GM18909 (cell line): ENCODE data around the gene HDHD2.
"Not testable (repeated sequence)": the region's sequence is repeated elsewhere in the genome, so short reads cannot be mapped to it uniquely, and the experiment has no call there.

Source experiments
- ATAC-seq: cut with Tn5 transposase; IDR thresholded peaks from one replicate; pipeline ENCODE4 v1.9.1; 2021; ENCODE audit warnings: mild to moderate bottlenecking; ENCODE audit not compliant: unreplicated experiment, poor library complexity

Gene HDHD2, protein sequence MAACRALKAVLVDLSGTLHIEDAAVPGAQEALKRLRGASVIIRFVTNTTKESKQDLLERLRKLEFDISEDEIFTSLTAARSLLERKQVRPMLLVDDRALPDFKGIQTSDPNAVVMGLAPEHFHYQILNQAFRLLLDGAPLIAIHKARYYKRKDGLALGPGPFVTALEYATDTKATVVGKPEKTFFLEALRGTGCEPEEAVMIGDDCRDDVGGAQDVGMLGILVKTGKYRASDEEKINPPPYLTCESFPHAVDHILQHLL

DNA sequence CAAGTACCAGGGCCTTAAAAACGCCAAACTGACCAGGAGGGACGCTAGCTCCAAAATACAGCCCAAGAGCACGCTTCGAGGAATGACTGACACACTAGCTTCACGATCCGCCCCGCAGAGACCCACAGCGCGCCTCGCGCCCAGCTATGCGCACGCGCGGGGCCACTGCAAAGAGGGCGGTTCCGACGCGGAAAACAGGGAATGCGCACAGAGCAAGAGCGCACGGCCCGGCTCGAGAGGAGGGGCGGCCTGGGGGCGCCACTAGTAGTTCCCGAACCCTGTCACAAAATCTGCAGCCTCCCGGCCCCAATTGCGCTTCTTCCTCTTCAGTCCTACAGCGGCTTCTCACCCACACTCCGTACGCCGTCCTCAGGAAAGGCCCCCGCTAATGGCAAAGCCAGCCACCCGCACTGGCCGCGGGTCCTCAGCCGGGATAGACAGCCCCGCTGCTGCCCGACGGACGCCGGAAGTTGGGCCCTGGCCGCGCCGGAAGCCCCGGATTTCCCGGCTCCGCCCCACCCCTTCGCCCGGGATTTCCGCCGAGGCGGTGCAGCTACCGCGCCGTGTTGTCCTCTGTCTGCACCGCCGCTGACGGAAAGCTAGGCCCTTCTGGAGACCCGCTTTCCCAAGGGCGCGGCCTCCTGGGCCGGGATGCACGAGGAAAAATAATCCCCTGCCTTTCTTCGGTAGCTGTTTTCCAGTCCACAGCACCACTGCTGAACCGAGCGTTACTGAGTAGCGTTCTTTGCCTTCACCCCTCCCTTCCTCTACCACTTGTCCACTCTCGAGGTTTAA is at the start of gene HDHD2:
Gene HDHD2, minus strand, starts transcription at position 472 of the 795 bp plus-strand sequence. CDS start 14,061 bp downstream, outside the sequence.
- peak; percentile 88 for ATAC-seq

DNA sequence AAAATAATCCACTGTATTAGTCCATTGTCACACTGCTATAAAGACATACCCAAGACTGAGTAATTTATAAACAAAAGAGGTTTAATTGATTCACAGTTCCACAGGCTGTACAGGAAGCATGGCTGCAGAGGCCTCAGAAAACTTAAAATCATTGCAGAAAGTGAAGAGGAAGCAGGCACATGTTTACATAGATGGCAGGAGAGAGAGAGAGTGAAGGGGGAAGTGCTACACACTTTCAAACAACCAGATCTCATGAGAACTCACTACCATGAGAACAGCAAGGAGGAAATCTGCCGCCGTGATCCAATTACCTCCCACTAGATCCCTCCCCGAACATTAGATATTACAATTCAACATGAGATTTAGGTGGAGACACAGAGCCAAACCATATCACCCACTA is 45.7 kb upstream of the HDHD2 start:
- not testable (repeated sequence) for ATAC-seq

DNA sequence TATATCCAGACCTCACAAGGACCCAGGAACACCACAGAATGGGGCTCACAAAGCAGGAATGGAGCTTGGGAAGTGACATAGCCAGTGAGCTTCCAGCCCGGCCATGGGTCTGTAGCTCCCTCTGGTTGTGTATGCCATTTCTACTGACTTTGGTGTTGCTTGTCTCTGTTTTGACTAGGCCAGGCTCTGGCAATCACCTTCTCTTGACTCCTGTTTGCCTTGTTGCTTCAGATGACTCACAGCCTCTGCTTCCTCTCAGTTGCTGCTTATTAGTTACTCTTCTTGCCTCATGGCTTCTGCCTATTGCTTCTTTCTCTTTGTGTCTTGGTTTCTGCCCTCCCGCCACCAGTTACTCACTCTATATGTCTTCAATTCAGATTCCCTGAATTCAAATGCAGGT is 41.7 kb upstream of the HDHD2 start:
- no peak for ATAC-seq

DNA sequence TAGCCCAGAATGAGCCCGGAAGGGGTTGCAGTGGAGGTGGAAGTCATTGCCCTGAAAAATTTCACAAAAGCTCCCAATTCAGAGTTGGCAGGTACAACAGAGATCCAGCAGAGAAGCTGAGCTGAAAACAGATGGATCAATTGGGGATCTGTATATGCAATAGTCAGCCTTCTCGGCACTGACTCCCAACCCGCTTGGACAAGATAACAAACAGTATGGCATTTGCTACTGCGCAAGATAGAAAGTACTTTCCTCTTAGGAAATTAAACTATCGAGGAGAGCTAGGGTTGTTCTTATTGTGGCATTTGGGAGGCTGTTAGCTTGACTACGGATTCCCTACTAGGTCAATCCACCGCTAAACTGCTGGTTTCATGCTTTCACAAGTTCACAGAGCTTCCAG is 37.4 kb upstream of the HDHD2 start:
- ATAC-seq = no peak

DNA sequence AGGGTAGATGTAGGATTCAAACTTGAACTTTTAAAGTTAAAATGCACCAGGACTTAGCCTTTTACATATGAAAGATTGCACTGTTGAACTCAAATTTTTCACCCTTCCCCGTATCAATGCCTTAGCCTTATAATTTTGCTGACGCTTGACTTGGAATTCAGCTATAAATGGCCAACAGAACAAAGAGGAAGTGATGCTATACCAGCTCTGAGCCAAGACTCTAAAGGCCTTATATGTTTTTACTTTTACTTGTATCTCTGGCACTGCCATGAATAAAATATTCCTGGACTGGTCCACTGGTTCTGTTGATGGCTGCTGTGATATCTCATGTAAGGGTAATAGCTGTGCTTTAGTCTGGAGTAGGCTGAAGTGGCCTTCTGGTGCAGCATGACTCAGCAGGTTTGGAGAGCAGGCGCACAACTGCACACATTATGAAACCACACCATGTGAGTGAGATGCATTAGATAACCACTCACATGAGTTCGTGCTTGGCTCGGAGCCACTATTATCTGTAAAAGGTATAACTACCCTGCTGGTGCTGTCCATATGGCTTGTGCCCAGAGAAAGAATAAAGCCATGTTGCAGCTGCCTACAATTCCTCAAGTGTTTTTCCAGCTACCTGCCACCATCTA is 34.2 kb upstream of the HDHD2 start:
- no peak for ATAC-seq

DNA sequence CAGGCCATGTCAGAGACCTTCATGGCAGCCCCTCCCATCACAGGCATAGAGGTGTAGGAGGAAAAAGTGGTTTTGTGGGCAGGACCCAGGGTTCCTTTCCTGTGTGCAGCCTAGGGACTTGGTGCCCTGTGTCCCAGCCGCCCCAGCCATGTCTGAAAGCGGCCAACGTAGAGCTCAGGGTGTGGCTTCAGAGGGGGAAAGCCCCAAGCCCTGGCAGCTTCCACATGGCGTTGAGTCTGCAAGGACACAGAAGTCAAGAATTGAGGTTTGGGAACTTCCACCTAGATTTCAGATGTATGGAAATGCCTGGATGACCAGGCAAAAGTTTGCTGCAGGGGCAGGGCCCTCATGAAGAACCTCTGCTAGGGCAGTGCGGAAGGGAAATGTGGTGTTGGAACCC is 31.9 kb upstream of the HDHD2 start:
- ATAC-seq = not testable (repeated sequence)

DNA sequence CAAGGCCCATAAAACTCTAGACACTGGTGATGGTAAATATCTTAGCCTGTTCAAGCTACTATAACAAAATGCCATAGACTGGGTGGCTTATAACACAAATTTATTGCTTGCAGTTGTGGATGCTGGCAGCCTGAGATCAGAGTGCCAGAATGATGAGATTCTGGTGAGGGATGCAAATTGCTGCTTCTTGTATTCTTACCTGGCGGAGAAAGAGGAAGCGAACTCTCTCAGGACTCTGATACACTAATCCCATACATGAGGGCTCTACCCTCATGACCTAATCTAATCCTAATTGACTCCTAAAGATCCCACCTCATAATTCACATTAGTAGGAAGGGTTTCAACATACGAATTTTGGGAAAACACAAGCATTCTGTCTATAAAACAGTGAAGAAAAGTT is 30.5 kb upstream of the HDHD2 start:
- ATAC-seq = no peak

DNA sequence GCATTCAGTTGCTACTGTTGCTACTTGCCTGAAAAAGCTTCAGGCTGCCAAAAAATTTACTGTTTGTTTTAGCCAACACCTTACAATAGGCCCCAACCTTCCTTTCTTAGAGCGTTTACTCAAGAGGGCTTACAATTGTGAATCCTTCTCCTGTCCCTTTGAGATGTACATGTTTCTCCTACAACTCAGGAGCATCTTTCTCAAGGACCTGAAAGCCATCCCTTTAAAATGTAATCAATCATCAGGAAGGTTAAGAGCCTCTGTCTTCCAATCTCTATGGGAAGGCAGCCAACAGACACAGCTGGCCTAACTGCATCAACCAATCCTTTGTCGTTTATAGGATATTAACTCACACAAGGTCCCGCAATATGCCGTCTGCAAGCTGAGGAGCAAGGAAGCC is 29.2 kb upstream of the HDHD2 start:
- ATAC-seq = no peak

DNA sequence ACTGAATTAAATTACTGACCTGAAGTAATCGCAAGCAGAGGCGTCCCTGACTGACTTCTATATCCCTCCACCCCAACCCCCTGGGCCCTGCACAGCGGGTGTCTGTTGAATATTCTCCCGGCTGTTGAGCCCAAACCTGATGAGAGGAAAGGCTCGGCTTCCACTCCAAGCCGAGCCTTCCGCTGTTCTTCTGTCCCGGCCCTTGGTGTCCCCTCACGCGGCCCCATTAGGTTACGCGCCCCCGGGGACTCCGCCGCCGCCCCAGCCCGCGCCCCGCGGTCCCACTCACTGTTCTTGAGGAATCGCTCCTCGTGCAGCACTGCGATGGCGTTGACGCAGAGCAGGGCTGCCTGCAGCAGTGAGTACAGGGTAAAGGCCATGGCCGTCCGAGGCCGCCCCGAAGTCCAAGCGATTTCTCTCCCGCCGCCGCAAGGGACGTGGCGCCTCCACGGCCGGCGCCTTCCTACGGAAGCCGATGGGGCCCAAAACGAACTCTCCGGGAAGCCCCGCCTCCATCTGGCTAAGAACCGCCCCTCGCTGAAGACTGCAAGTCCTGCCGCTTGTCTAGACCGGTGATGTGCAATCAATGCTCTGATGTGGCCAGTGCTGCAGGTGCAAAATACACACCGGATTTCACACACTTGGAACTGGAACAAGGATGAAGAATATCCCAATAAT is 25.7 kb upstream of the HDHD2 start, which contains the start of gene IER3IP1:
Gene IER3IP1, minus strand, starts transcription at position 467 of the 678 bp plus-strand sequence. Its CDS starts 87 bp downstream, at position 380.
- peak; percentile 89 for ATAC-seq

DNA sequence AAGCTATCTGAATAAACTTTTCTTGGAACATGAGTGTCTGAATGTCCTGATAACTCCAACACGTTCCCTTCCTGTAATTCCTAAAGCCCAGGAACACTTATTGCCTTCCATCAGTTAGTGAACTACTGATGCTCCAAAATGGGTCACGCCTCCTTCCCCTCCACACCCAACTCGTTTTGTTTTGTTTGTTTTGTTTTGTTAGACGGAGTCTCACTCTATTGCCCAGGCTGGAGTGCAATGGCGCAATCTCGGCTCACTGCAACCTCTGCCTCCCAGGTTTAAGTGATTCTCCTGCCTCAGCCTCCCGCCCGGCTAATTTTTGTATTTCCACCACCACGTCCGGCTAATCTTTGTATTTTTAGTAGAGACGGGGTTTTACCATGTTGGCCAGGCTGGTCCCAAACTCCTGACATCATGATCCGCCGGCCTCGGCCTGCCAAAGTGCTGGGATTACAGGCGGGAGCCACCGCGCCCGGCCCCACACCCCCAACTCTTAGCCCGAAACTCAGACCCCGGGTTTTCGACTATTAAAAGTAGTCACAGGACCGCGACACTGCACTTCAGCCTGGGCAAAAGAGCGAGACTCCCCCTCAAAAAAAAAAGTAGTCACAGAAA is 25.1 kb upstream of the HDHD2 start:
- peak; percentile 14 for ATAC-seq

DNA sequence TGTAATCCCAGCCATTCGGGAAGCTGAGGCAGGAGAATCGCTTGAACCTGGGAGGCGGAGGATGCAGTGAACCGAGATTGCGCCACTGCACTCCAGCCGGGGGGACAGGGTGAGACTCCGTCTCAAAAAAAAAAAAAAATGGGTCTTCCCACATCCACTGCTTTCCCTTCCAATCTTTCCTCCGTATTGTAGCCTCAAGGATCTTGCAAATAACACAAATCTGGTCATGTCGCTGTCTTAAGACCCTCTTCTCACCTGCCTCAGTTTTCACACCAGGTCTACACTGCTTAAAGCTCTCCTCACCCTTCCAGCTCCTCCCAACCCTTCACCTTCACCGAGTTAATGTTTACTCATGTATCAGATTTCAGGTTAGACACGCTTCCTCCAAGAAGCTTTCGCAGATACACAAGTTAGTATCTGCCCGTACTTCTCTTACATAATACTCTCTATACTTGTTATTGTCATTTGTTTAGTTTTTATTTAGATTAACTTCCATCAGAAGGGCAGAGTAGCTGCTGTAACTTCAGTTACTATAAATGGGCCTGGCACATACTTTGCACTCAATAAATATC is 24.3 kb upstream of the HDHD2 start:
- ATAC-seq = no peak

DNA sequence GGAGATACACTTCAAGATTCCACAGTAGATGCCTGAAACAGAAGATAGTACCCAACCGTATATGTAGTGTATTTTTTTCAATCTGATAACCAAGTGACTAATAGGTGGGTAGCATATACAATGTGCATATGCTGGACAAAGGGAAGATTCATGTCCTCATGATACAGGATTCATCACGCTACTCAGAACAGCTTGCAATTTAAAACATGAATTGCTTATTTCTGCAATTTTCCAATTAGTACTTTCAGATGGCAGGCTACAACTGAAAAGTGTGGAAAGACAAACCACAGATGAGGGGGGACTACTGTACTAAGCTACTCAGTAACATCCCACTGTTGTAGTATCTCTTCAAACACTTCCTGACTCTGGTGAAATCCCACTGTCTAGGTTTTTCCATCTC is 22.2 kb upstream of the HDHD2 start:
- no peak for ATAC-seq

DNA sequence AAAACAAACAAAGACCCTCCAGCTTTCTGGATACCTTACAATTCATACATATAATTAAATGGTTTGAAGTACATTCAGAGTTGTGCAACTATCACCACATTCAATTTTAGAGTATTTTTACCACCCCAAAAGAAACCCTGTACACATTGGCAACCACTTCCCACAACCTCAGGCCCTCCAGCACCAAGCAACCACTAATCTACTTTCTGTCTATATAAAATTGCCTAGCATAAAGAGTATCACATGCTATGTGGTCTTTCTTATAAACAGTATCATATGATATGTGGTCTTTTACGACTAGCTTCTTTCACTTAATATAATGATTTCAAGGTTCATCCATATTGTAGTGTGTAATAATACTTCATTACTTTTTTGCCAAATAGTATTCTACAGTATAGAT is 18.6 kb upstream of the HDHD2 start:
- no peak for ATAC-seq

DNA sequence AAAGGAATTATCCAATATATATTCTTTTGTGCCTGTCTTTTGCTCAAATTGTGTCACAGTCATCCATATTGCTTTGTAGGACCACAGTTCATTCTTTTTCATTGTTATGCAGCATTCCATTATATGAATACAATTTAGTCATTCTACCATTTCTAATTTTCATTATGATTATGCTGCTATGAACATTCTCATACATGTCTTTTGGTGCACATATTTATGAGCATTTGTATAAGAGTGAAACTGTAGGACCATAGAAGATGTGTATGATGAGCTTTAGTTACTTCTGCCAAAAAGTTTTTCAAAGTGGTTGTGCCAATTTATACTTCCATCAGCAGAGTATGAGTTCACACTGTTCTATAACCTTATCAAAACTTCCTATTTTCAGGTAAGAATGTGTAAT is 18.2 kb upstream of the HDHD2 start:
- no peak for ATAC-seq

DNA sequence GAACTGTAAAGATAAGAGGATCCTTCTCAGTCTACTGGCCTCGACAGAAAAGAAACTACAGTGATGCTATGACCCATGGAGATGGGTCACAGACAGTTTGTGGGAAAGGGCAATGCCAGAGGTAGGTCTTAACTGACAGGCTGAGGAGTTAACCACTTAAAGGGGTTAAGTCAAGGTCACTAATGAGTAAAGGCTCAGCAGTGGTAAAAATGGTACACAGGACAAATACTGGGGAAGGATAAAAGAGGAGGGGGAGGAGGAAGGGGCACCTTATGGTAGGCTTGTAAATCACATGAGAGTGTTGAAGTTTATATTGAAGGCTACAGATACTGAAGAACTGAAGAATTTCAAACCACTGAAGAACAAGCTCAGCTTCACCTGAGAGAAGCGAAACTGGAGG is 16.0 kb upstream of the HDHD2 start:
- no peak for ATAC-seq

DNA sequence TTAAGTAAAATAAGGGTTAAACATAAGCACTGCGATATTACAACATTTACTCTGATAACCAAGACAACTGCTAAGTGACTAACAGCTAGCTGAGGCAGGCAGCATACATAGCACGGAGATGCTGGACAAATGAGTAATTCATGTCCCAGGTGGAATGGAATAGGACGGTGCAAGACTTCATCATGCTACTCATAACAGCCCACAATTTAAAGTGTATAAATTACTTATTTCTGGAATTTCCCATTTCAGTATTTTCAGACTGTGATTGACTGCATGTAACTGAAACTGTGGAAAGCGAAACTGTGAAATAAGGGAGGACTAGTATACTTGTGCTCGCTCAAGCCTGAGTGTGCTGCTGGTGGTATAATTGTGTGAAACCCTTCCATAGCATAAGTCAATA is 12.9 kb upstream of the HDHD2 start:
- peak; percentile 83 for ATAC-seq

DNA sequence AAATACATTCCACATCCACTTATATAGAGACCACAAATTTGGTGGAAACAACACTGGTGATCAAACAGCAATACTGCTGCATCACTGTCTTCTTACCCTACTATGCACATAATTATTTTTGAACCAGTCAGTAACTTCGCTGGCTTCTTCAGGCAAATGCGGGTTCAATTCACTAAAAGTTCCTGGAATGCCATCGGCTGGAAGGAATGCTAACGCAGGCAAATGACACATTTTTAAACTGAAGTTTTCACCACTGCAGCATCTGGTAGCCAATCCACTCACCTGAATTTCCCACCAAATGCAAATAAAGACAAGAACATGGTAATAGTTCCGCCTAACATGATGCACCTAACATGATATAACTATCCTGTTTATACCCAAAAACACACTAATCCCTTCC is 10.0 kb upstream of the HDHD2 start:
- ATAC-seq = no peak

DNA sequence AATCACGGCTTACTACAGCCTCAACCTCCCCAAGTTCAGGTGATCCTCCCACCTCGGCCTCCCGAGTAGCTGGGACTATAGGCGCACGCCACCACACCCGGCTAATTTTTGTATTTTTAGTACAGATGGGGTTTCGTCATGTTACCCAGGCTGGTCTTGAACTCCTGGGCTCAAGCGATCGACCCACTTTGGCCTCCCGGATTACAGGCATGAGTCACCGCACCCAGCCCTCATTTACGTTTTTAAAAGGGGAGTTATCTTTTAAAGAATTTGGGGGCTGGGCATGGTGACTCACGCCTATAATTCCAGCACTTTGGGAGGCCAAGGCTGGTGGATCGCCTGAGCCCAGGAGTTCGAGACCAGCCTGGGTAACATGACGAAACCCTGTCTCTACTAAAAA is 8.1 kb upstream of the HDHD2 start:
- not testable (repeated sequence) for ATAC-seq

DNA sequence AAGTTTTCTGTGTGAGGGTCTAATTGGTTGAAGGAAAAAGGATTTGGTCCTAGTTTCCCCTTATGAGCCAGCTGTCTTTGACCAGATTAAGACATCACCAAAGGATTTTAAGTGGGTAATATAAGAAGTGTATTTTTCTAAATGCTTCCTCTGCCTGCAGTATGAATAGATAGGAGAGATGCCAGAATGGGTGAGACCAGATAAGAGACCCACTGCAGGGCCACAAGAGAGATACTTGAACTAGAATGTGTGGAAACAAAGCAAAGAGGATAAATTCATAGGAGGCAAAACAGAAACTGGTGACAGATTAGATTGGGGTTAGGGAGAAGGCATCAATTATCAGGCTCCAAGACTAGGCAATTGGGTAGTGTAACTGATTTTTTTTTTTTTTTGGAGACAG is 1.1 kb upstream of the HDHD2 start:
- no peak for ATAC-seq

DNA sequence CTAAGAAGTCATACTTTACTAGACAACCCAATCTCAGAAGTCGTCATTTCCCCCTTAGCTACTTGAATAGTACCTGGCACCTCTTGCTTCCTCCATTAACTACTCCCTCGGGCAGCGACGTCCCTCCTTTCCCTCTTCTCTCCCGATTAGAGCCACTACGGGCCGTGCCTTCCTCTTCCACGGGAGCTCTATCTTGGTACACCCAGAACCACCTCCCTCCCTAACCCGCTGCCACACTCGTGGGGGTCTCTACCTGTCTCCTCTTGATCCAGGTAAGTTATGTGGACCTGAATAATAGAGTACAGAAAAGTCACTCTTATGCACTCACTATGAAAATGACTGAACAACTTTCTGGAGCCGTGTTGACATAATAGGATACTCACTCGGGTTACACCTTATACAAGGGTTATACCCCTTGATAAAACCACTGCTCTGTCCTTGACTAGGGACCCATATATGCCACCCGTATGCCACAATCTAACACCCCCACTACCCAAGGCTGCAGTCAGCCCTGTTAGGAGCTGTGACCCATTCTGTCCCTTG is 595 bp upstream of the HDHD2 start:
- ATAC-seq = peak; percentile 12
